Uterus (tissue), 4 donors: ENCODE results near the gene FNDC10. TPM values are rescaled to one million over a fixed set of nuclear protein-coding genes. Genes with fewer than 3 reads are reported as not detected.

Experiments used
- DNase-seq, 2 donors: peaks; one replicate each; pipeline ENCODE4 v3.0.0-alpha.2; 2019 to 2020
- H3K27ac ChIP-seq, 2 donors: fragments of 200-600 bp; sonication (generic); 1 replicate in 1 of 2; 2 replicates in 1 of 2; pipeline ENCODE4 v1.5.1; 2016 to 2018
- H3K27me3 ChIP-seq, 2 donors: fragments of 200-600 bp; sonication (generic); one replicate each; pipeline ENCODE4 v1.5.1; 2018 to 2019; ENCODE audit warnings: control low read depth in 1 of 2
- H3K36me3 ChIP-seq, 2 donors: fragments of 200-600 bp; sonication (generic); one replicate each; pipeline ENCODE4 v1.5.1; 2019; ENCODE audit warnings: control low read depth in 1 of 2
- H3K4me1 ChIP-seq, 2 donors: fragments of 200-600 bp; sonication (generic); one replicate each; pipeline ENCODE4 v1.5.1; 2018 to 2019; ENCODE audit warnings: control low read depth in 1 of 2
- H3K4me3 ChIP-seq, 2 donors: fragments of 200-600 bp; sonication (generic); 1 replicate in 1 of 2; 2 replicates in 1 of 2; pipeline ENCODE4 v1.5.1; 2018 to 2019; ENCODE audit warnings: mild to moderate bottlenecking in 1 of 2
- H3K9me3 ChIP-seq, 2 donors: fragments of 200-600 bp; sonication (generic); one replicate each; pipeline ENCODE4 v1.5.1; 2019; ENCODE audit warnings: control low read depth in 1 of 2
- POLR2A ChIP-seq, 2 donors: fragments of 450-650 bp; IDR thresholded peaks; one replicate each; pipeline ENCODE4 v1.6.1; 2016; ENCODE audit warnings: antibody characterized with exemption in 2 of 2, mild to moderate bottlenecking in 1 of 2, moderate library complexity in 1 of 2
- intact Hi-C: fragments of 100-400 bp; cut with DNase I; formaldehyde crosslinking; loops from one replicate; pipeline ENCODE4 v1.15.1; 2023; ENCODE audit warnings: low total_unique reads
- total RNA-seq, 4 donors: library from RNA; depleted of rRNA in 3 of 4; stranded (reverse); fragments of >200 nt in 3 of 4; gene quantifications; one replicate each; pipeline versions ENCODE4 v1.1.0 to v1.2.4, GENCODE V29; 2014 to 2023
- TF ChIP-seq, protein P1 (sequence below), 4 experiments: fragments of 200-600 bp in 2 of 4; fragments of 450-650 bp in 2 of 4; sonication (generic) in 2 of 4; IDR thresholded peaks; one replicate each; pipeline ENCODE4 v1.5.1; 2016 to 2019; ENCODE audit warnings: antibody characterized with exemption in 4 of 4, mild to moderate bottlenecking in 2 of 4, moderate library complexity in 1 of 4
- donor health status: DM: yes; HTN: yes; CAD: no.

The FNDC10 gene
- total RNA-seq, 4 donors from 2014 or later, result 0.40 to 0.48 TPM; not detected in 2

DNA sequence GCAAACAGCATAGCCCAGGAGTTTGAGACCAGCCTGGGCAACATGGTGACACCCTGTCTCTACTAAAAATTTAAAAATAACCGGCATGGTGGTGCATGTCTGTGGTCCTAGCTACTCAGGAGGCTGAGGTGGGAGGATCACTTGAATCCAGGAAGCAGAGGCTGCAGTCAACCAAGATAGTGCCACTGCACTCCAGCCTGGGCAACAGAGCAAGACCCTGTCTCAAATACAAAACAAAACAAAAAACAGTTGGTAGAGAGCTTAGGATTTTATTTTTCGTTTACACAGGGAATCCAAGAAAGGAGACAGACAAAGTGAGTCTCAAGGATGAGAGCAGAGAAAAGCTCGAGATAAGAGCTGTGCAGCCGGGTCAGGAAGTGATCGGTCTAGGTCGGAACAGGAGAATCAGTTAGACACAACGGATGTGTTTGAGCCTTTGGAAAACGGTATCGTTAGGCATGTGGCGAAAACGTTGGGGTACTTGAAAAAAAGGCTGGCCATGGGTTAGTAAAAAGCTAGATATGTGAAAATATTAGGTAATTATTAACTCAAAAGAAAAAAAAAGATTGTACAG lies 13.7 kb upstream of the FNDC10 start:
- intact Hi-C loops, result no loop called here
- Histone ChIP-seq H3K4me3 (peak overlapping the region in 1 of 2 donors; percentile 83), H3K4me1 (peaks cover 0 to 21% of the 10 kb centered on the region in 2 donors), H3K27me3 (no peaks in the 10 kb centered on the region), H3K27ac (no peak overlapping the region), H3K9me3 (no peaks in the 10 kb centered on the region), H3K36me3 (no peaks in the 10 kb centered on the region)
- TF ChIP-seq, protein P1, sequence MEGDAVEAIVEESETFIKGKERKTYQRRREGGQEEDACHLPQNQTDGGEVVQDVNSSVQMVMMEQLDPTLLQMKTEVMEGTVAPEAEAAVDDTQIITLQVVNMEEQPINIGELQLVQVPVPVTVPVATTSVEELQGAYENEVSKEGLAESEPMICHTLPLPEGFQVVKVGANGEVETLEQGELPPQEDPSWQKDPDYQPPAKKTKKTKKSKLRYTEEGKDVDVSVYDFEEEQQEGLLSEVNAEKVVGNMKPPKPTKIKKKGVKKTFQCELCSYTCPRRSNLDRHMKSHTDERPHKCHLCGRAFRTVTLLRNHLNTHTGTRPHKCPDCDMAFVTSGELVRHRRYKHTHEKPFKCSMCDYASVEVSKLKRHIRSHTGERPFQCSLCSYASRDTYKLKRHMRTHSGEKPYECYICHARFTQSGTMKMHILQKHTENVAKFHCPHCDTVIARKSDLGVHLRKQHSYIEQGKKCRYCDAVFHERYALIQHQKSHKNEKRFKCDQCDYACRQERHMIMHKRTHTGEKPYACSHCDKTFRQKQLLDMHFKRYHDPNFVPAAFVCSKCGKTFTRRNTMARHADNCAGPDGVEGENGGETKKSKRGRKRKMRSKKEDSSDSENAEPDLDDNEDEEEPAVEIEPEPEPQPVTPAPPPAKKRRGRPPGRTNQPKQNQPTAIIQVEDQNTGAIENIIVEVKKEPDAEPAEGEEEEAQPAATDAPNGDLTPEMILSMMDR (IDR thresholded peaks at IDR 0.05), result no peak
- TF ChIP-seq POLR2A (IDR thresholded peaks at IDR 0.05), result no peak
- DNase-seq, result no peak

DNA sequence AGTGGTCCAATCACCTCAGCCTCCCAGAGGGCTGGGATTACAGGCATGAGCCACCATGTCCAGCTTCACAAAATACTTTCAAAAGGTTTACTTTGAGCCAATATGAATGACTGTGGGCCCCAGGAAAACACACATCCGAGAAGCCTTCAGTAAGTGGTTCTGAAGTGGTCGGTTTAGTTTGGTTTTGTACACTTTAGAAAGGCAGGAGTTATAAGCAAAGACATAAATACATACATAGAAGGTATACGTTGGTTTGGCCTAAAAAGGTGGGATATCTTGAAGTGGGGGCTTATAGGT lies 12.1 kb upstream of the FNDC10 start:
- H3K4me1 ChIP-seq, result peaks cover 0 to 15% of the 10 kb centered on the region in 2 donors
- H3K27ac ChIP-seq, result no peak overlapping the region
- H3K27me3 ChIP-seq, result no peaks in the 10 kb centered on the region
- intact Hi-C loops, result no loop called here
- no peaks in the 10 kb centered on the region for H3K36me3 ChIP-seq
- TF ChIP-seq POLR2A (IDR thresholded peaks at IDR 0.05), result no peak
- TF ChIP-seq, protein P1 (IDR thresholded peaks at IDR 0.05), result no peak
- H3K9me3 ChIP-seq, result no peaks in the 10 kb centered on the region
- no peak overlapping the region for H3K4me3 ChIP-seq
- no peak for DNase-seq

DNA sequence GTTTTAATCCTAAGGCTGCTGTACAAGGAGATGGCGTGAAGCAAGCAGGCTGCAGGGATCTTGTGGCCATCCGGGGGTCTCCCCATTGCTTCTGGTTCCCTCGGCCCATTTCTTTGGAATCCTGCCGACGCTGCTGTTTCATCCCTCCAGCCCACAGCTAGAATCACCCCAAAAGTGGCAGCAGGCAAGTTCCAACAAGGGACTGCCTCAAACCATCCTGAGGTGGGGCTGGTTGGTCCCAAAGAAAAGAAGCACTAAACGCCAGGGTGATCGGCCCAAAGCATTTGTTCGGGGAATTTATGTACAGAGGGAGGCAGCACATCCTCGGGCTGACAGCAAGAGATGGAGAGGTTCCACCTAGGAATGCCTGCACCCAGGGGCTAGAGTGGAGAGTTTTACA lies 10.9 kb upstream of the FNDC10 start:
- H3K27ac ChIP-seq, result no peak overlapping the region
- H3K36me3 ChIP-seq, result no peaks in the 10 kb centered on the region
- H3K4me3 ChIP-seq, result no peak overlapping the region
- peaks cover 0 to 7% of the 10 kb centered on the region in 2 donors for H3K4me1 ChIP-seq
- DNase-seq, result peak in 1 of 2 donors; percentile 14
- intact Hi-C loops, result no loop called here
- TF ChIP-seq, protein P1 (IDR thresholded peaks at IDR 0.05), result no peak
- TF ChIP-seq POLR2A (IDR thresholded peaks at IDR 0.05), result no peak
- H3K27me3 ChIP-seq, result no peaks in the 10 kb centered on the region
- no peaks in the 10 kb centered on the region for H3K9me3 ChIP-seq

DNA sequence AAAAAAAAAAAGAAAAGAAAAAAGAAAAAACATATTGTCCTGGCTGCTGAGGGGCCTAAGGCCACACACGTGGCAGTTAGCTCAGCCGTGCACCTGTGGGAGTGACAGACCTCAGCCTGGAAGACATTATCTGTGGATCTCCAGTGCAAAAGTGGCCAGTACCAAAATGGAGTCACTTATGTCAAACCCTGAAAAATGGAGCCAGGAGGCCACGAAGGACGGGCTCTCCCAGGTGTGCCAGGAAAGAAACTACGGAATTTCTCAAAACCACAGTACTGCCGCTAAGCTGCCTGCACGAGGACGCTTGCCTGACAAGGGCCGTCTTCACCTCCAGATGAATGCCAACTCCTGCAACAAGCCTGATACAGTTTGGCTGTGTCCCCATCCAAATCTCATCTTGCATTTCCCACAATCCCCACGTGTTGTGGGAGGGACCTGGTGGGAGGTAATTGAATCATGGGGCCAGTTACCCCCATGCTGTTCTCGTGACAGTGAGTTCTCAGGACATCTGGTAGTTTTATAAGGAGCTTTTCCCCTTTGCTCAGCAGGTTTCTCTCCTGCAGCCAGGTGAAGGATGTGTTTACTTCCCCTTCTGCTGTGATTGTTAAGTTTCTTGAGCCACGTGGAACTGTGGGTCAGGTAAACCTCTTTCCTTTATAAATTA lies 10.0 kb upstream of the FNDC10 start:
- no peak overlapping the region for H3K27ac ChIP-seq
- H3K4me1 ChIP-seq, result peaks cover 0 to 7% of the 10 kb centered on the region in 2 donors
- H3K36me3 ChIP-seq, result no peaks in the 10 kb centered on the region
- H3K4me3 ChIP-seq, result no peak overlapping the region
- DNase-seq, result no peak
- intact Hi-C loops, result no loop called here
- no peaks in the 10 kb centered on the region for H3K27me3 ChIP-seq
- H3K9me3 ChIP-seq, result no peaks in the 10 kb centered on the region
- no peak for TF ChIP-seq POLR2A (IDR thresholded peaks at IDR 0.05)
- TF ChIP-seq, protein P1 (IDR thresholded peaks at IDR 0.05), result no peak

DNA sequence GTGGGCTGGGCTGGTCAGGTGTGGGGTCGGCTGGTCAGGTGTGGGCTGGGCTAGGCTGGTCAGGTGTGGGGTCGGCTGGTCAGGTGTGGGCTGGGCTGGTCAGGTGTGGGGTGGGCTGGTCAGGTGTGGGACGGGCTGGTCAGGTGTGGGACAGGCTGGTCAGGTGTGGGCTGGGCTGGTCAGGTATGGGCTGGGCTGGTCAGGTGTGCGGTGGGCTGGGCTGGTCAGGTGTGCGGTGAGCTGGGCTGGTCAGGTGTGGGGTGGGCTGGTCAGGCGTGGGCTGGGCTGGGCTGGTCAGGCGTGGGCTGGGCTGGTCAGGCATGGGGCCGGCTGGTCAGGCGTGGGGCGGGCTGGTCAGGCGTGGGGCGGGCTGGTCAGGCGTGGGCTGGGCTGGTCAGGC lies 6.3 kb upstream of the FNDC10 start:
- Histone ChIP-seq H3K27ac (no peak overlapping the region), H3K9me3 (no peaks in the 10 kb centered on the region), H3K4me1 (no peaks in the 10 kb centered on the region), H3K27me3 (no peaks in the 10 kb centered on the region), H3K36me3 (no peaks in the 10 kb centered on the region), H3K4me3 (no peak overlapping the region)
- no peak for TF ChIP-seq POLR2A (IDR thresholded peaks at IDR 0.05)
- intact Hi-C loops, result no loop called here
- no peak for DNase-seq
